Stomach (tissue), 4 donors: Measurements from ENCODE around the gene ARSG.
"Not testable (repeated sequence)": the region's sequence is repeated elsewhere in the genome, so short reads cannot be mapped to it uniquely, and the experiment has no call there.

Experiments used
- CTCF ChIP-seq, 7 experiments: fragments of 450-650 bp in 4 of 7; fragments of 200-600 bp in 3 of 7; sonication (generic) in 3 of 7; IDR thresholded peaks; one replicate each; pipeline ENCODE4 v1.5.1; 2016 to 2019; ENCODE audit warnings: antibody characterized with exemption in 7 of 7, control low read depth in 2 of 7, mild to moderate bottlenecking in 1 of 7
- POLR2A ChIP-seq, 4 donors: fragments of 450-650 bp; IDR thresholded peaks; one replicate each; pipeline ENCODE4 v1.6.1; 2016; ENCODE audit warnings: antibody characterized with exemption in 4 of 4, control low read depth in 2 of 4, mild to moderate bottlenecking in 1 of 4, moderate library complexity in 1 of 4
- POLR2AphosphoS5 ChIP-seq, 3 donors: sonication (generic); formaldehyde crosslinking; IDR thresholded peaks; one replicate each; pipeline ENCODE4 v1.6.1; 2016; ENCODE audit warnings: antibody characterized with exemption in 3 of 3

GRCh38 chr17:68413597-68414560 is 122.6 kb downstream of the ARSG start:
- not testable (repeated sequence) for TF ChIP-seq CTCF, POLR2A, POLR2AphosphoS5 (IDR thresholded peaks at IDR 0.05)
